Gastroesophageal sphincter (tissue), 4 donors: ENCODE measurements around the gene CACNA1F. TPM values are rescaled to one million over a fixed set of nuclear protein-coding genes. Genes with fewer than 3 reads are reported as not detected.

ENCODE experiments used
- ATAC-seq: fragments of 150-250 bp; one replicate; pipeline ENCODE4 v1.9.1; 2016; ENCODE audit warnings: mild to moderate bottlenecking, moderate library complexity
- H3K27ac ChIP-seq, 4 donors: fragments of 200-600 bp; sonication (generic) in 3 of 4; 1 replicate in 3 of 4; 2 replicates in 1 of 4; pipeline ENCODE4 v1.5.1; 2016 to 2019
- H3K27me3 ChIP-seq: fragments of 200-600 bp; sonication (generic); one replicate; pipeline ENCODE4 v1.5.1; 2019
- H3K36me3 ChIP-seq, 2 donors: fragments of 200-600 bp; sonication (generic); one replicate each; pipeline ENCODE4 v1.5.1; 2019; ENCODE audit warnings: control low read depth in 1 of 2
- H3K4me1 ChIP-seq, 3 donors: fragments of 200-600 bp; sonication (generic); 1 replicate in 2 of 3; 2 replicates in 1 of 3; pipeline ENCODE4 v1.5.1; 2016 to 2019; ENCODE audit warnings: control low read depth in 2 of 3
- H3K4me3 ChIP-seq, 2 donors: fragments of 200-600 bp; sonication (generic); one replicate each; pipeline ENCODE4 v1.5.1; 2019; ENCODE audit warnings: mild to moderate bottlenecking in 1 of 2, moderate library complexity in 1 of 2
- H3K9me3 ChIP-seq, 3 donors: fragments of 200-600 bp; sonication (generic); one replicate each; pipeline ENCODE4 v1.5.1; 2017 to 2019; ENCODE audit warnings: control low read depth in 2 of 3
- CTCF ChIP-seq, 4 experiments: fragments of 200-600 bp in 2 of 4; fragments of 450-650 bp in 2 of 4; sonication (generic) in 1 of 4; IDR thresholded peaks; one replicate each; pipeline ENCODE4 v1.5.1; 2017 to 2019; ENCODE audit warnings: antibody characterized with exemption in 4 of 4, mild to moderate bottlenecking in 2 of 4, moderate library complexity in 2 of 4
- EP300 ChIP-seq: sonication (generic); formaldehyde crosslinking; IDR thresholded peaks from one replicate; pipeline ENCODE4 v1.6.1; 2017; ENCODE audit warnings: antibody characterized with exemption, mild to moderate bottlenecking
- POLR2A ChIP-seq, 2 donors: fragments of 450-650 bp; IDR thresholded peaks; one replicate each; pipeline ENCODE4 v1.6.1; 2017; ENCODE audit warnings: antibody characterized with exemption in 2 of 2, mild to moderate bottlenecking in 2 of 2, moderate library complexity in 1 of 2
- POLR2AphosphoS5 ChIP-seq: sonication (generic); formaldehyde crosslinking; IDR thresholded peaks from one replicate; pipeline ENCODE4 v1.6.1; 2017; ENCODE audit warnings: antibody characterized with exemption
- WGBS, 2 donors: methylation state at CpG; one replicate each; pipeline ENCODE4 v1.1.5; 2018; ENCODE audit warnings: low coverage in 1 of 2; 5-methylcytosine and 5-hydroxymethylcytosine counted together
- total RNA-seq, 4 donors: library from RNA; depleted of rRNA; stranded (reverse); fragments of >200 nt; gene quantifications; one replicate each; pipeline ENCODE4 v1.1.0, GENCODE V29; 2016

The CACNA1F gene
- total RNA-seq, 4 donors from 2014 or later = 1.7 TPM; not detected in 3

DNA sequence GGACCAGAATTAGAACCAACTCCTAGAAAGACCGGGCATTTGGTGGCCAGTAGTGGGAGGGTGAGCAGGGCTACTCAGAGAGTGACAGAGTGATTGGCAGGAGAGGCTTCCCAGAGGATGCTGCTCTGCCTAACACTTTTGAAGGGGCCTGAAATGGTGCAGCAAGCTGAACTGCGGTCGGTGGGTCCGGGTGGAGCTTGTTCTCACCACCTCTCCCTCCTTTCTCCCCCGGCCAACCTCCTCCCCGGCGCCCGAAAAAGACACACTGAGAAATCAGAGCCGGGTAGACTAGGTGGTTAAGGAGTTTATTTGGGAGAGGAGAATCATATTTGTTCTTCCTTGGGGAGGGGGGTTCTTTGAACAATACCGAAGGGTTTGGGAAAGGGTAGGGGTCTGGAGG is 45.6 kb downstream of the CACNA1F start:
- H3K27me3 ChIP-seq = no peaks in the 10 kb centered on the region
- no peak overlapping the region for H3K4me3 ChIP-seq
- H3K4me1 ChIP-seq = peaks cover 0 to 55% (median 0%) of the 10 kb centered on the region in 3 donors
- TF ChIP-seq CTCF (IDR thresholded peaks at IDR 0.05) (no peak), POLR2A (IDR thresholded peaks at IDR 0.05) (no peak), POLR2AphosphoS5 (no peak), EP300 (no peak)
- H3K27ac ChIP-seq = peak overlapping the region in 3 of 4 donors; percentile 82 to 89 (median 86)
- WGBS, 2 donors = no CpG with 5 or more reads among the region's 10 CpGs
- peaks cover 0 to 10% of the 10 kb centered on the region in 2 donors for H3K36me3 ChIP-seq
- no peaks in the 10 kb centered on the region for H3K9me3 ChIP-seq
- no peak for ATAC-seq

DNA sequence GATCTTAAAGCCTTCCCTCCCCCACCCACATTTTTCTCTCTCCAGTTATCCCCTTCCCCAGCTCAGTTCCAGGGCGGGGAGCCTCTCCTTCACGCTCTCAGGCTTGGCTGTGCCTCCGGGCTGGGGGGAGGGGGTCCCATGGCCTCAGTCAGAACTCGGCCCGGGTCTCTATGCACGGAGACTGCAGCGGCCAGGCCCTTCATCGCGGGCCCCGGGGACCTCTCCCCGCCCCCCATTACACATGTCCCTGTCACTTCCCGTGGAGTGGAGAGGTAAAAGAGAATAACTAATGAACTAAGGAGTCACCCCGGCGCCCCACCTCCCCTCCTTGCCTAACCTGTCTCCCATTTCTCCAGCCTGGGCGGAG is 46.1 kb downstream of the CACNA1F start:
- H3K4me1 ChIP-seq = peaks cover 0 to 53% (median 0%) of the 10 kb centered on the region in 3 donors
- TF ChIP-seq CTCF (IDR thresholded peaks at IDR 0.05) (no peak), EP300 (no peak), POLR2A (IDR thresholded peaks at IDR 0.05) (no peak), POLR2AphosphoS5 (no peak)
- no peak for ATAC-seq
- H3K27me3 ChIP-seq = no peaks in the 10 kb centered on the region
- H3K9me3 ChIP-seq = no peaks in the 10 kb centered on the region
- H3K36me3 ChIP-seq = peaks cover 0 to 15% of the 10 kb centered on the region in 2 donors
- H3K4me3 ChIP-seq = no peak overlapping the region
- WGBS, 2 donors = no CpG with 5 or more reads among the region's 15 CpGs
- H3K27ac ChIP-seq = peak overlapping the region; percentile 82 to 91 (median 88)

DNA sequence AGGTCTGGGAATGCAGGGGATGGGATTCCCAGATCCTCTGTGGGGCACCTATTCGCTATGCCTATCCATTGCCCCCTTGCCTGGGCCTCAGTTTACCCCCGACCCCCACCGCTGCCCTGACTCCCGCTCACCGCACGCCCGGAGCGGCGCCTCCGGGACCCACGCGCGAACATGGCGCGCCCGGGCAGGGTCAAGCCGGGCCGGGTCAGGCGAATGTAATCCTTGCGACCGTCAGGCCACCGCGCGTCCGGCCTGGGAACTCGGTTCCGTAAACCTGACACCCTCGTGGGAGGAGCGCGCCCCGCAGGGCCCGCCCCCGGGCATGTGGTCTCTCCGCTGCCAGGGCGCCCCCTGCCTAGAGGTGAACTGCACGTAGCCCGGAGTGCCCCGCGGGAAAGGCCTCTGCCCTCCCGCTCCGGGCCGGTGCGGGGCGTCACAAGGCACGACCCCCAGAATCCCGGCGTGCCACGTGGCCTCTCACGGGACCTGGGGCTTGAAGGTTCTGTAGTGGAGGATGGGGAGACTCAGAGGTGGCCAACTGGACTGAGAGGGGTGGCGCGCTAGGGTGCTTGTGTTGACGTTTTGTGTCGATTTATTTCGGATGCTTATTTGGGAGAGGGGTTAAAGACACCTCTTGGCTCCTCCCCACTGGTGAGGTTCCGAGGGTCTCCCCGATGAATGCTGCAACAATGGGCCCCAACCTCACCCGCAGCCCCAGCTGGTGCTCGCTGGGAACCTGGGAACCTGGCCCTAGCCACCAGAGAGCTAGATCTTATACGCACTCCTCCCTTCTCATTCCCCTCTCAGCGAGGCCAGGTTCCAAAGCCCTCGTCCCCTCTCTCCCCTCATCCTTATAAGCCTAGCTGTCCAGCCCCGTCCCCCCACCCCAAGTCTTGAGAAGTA is 46.8 kb downstream of the CACNA1F start, which contains the start of gene PRICKLE3:
PRICKLE3 (minus strand) TSS at position 249 of the 903 bp plus-strand sequence; CDS start at position 173, 76 bp downstream.
- WGBS, 2 donors = 35 to 100% methylated on average over 1 to 3 of the region's 62 CpGs
- TF ChIP-seq POLR2AphosphoS5 (peak; percentile 52), EP300 (no peak), CTCF (IDR thresholded peaks at IDR 0.05) (peak in 3 of 4 experiments; percentile 8 to 64 (median 24)), POLR2A (IDR thresholded peaks at IDR 0.05) (peak; percentile 52 to 58)
- Histone ChIP-seq H3K9me3 (no peaks in the 10 kb centered on the region), H3K4me3 (peak within 1 kb of the TSS; percentile 56 to 70), H3K27ac (peak within 1 kb of the TSS; percentile 82 to 91 (median 88)), H3K27me3 (no peaks in the 10 kb centered on the region), H3K36me3 (peaks cover 0 to 15% of the 10 kb centered on the region in 2 donors), H3K4me1 (peaks cover 0 to 49% (median 0%) of the 10 kb centered on the region in 3 donors)
- ATAC-seq = peak; percentile 25

DNA sequence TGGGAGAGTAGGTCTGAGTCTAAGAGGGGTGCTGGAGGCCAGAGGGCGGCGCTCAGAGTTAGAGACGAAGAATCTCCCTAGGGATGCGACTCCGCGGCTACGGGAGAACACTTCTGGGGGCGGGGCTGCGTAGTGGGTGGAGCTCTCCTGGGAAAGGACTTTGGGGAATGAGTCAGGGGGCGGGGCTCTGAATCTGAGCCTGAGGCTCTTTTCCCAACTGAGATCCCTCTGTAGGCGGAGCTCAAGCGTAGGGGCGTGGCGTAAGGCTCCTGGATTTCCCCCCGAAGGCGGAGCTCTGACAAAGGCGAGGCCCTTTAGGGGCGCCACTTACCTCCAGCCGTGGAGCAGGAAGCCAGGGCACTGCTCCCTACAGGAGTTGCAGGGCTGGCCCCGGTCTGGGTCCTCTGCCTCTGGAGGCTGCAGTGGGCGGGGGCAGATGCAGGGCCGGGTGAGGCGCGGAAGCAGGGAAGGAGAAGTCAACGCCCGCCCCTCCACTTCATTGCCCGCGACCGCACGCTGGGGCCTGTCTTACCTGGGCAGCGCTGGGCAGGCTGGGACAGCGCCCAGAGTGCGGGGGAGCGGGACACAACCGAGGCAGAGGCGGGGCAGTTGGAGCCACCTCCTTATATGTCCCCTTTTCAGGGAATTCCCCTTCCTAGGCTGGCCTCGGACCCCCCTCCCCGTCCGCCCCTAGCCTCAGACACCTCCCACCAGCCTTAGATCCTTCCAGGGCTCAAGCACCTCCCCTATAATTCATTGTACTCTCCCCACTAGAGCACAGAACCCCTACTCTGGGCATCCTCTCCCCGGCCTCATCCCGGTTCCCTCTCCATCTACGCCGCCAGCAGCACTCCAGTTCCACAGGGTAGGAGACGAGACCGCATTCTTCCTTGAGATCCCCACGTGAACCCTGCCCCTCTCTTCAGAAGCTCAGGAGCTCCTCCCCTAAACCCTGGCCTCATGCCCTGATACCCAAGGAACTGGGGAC is 48.6 kb downstream of the CACNA1F start:
- peak overlapping the region; percentile 25 to 56 for H3K4me3 ChIP-seq
- peak overlapping the region; percentile 18 to 86 (median 84) for H3K27ac ChIP-seq
- ATAC-seq = peak; percentile 89
- peaks cover 0 to 42% (median 0%) of the 10 kb centered on the region in 3 donors for H3K4me1 ChIP-seq
- H3K27me3 ChIP-seq = no peaks in the 10 kb centered on the region
- no peaks in the 10 kb centered on the region for H3K9me3 ChIP-seq
- 0 to 55% methylated on average over 1 to 19 of the region's 46 CpGs for WGBS, 2 donors
- peaks cover 0 to 26% of the 10 kb centered on the region in 2 donors for H3K36me3 ChIP-seq
- TF ChIP-seq CTCF (IDR thresholded peaks at IDR 0.05) = peak in 1 of 4 experiments; percentile 19
- peak in 1 of 2 donors; percentile 47 for TF ChIP-seq POLR2A (IDR thresholded peaks at IDR 0.05)
- no peak for TF ChIP-seq POLR2AphosphoS5
